GM19324 (cell line): ENCODE measurements around the gene FLT3LG.
"Not testable (repeated sequence)": the region's sequence is repeated elsewhere in the genome, so short reads cannot be mapped to it uniquely, and the experiment has no call there.

Source experiments
- ATAC-seq: cut with Tn5 transposase; IDR thresholded peaks from one replicate; pipeline ENCODE4 v1.9.1; 2021; ENCODE audit warnings: mild to moderate bottlenecking, moderate library complexity; ENCODE audit not compliant: unreplicated experiment, low FRiP score

Gene FLT3LG

GRCh38 chr19:49461130-49461529 lies 12.9 kb upstream of the FLT3LG start:
- ATAC-seq = not testable (repeated sequence)

DNA sequence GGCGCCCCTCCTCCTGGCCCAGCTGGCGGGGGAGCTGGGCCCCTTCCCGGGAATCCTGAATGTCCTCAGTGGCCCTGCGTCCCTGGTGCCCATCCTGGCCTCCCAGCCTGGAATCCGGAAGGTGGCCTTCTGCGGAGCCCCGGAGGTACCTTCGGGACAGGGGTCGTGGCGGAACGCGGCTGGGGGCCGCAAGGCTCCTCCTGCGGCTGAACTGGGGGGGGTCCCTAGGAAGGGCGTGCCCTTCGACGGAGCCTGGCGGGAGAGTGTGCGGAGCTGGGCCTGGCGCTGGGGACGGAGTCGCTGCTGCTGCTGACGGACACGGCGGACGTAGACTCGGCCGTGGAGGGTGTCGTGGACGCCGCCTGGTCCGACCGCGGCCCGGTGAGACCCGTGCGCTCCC lies 12.4 kb upstream of the FLT3LG start:
- no peak for ATAC-seq

- ATAC-seq = no peak
These were observed 11.5 kb upstream of the FLT3LG start for GRCh38 chr19:49462492-49462891.

DNA sequence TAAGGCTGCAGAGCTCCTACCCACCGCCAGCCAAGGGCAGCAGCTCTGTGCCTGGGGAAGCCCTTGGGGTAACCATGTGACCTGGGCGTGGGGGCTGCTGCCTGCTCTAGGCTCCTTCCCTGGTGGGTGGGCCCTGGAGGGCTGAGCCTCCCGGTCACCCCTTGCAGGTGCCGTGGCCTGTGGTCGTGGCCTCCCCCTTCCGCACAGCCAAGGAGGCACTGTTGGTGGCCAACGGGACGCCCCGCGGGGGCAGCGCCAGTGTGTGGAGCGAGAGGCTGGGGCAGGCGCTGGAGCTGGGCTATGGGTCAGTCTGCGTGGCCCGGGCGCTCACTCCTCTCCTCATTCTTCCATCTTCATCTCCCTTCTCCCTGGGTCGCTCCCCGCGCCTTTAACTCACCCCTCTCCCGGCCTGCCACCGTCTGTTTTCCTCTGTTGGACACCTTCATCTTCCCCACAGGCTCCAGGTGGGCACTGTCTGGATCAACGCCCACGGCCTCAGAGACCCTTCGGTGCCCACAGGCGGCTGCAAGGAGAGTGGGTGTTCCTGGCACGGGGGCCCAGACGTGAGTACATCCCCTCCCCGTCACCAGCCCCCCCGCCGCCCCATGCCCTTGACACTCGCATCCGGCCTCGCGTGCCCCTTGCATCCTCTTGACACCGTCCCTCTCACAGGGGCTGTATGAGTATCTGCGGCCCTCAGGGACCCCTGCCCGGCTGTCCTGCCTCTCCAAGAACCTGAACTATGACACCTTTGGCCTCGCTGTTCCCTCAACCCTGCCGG lies 9.9 kb upstream of the FLT3LG start:
- no peak for ATAC-seq

DNA sequence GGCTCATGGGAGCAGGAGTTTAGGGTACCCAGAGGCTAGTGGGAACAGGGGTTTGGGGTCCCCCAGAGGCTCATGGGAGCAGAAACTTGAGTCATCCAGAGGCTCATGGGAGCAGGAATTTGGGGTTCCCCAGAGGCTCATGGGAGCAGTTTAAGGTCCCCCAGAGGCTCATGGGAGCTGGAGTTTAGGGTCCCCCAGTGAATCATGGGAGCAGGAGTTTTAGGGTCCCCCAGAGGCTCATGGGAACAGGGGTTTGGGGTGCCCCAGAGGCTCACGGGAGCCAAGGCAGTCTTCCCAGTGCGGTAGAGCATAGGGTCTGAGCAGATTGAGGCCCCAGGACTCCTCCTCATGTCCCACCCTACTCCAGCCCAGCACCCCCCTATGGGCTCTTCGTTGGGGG lies 8.6 kb upstream of the FLT3LG start:
- no peak for ATAC-seq

GRCh38 chr19:49468199-49468598 lies 5.8 kb upstream of the FLT3LG start:
- no peak for ATAC-seq

GRCh38 chr19:49468746-49469447 lies 5.1 kb upstream of the FLT3LG start:
- ATAC-seq = peak; percentile 44

GRCh38 chr19:49469828-49470614 lies 4.0 kb upstream of the FLT3LG start:
- no peak for ATAC-seq

GRCh38 chr19:49470615-49470978 lies 3.4 kb upstream of the FLT3LG start:
- no peak for ATAC-seq

DNA sequence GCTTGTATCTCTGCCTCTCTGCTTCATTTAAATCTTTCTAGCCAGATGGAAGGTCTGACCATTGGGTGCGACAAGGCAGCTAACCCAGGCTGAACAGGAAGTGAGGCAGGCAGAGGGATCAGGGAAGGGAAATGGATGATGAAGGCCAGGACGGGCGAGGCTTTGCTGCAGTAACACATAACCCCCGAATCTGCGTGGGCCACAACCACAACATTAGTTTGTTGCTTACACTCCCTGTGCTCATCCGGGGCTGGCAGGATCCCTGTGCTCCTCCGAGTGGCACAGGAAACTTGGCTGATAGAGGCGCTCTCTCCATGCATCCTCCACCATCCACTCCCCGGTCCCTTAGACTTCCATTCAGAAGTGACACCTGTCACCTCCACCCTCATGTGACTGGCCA lies 1.1 kb upstream of the FLT3LG start:
- ATAC-seq = no peak

- not testable (repeated sequence) for ATAC-seq
These were observed 531 bp upstream of the FLT3LG start for GRCh38 chr19:49473501-49473867.

- ATAC-seq = no peak
These were observed 518 bp downstream of the FLT3LG start for GRCh38 chr19:49474542-49474924.

DNA sequence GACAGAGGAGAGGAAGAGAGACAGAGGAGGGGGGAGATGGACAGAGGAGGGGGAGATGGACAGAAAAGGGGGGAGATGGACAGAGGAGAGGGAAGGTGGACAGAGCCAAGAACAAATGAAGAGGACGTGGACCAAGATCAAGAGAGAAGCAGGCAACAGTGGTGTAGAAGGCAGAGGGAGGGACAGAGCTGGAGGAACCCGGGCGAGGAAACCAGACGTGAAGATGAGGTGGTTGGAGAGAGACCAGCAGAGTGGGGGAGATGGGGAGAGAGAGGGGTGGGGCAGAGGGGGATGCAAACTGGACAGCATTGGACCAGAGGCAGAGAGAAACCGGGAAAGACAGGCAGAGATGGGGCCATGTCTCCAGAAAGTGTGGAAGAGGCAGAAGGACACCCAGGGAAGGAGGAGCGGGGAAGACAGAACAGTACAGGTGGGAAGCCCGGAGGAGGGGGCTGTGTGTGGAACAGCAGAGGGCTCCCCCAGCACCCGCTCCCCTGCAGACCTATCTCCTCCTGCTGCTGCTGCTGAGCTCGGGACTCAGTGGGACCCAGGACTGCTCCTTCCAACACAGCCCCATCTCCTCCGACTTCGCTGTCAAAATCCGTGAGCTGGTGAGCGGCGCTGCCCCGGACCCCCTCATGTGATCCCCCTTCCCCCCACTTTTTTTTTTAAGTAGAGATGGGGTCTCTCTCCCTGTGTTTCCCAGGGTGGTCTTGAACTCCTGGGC lies 1.3 kb downstream of the FLT3LG start:
- no peak for ATAC-seq

DNA sequence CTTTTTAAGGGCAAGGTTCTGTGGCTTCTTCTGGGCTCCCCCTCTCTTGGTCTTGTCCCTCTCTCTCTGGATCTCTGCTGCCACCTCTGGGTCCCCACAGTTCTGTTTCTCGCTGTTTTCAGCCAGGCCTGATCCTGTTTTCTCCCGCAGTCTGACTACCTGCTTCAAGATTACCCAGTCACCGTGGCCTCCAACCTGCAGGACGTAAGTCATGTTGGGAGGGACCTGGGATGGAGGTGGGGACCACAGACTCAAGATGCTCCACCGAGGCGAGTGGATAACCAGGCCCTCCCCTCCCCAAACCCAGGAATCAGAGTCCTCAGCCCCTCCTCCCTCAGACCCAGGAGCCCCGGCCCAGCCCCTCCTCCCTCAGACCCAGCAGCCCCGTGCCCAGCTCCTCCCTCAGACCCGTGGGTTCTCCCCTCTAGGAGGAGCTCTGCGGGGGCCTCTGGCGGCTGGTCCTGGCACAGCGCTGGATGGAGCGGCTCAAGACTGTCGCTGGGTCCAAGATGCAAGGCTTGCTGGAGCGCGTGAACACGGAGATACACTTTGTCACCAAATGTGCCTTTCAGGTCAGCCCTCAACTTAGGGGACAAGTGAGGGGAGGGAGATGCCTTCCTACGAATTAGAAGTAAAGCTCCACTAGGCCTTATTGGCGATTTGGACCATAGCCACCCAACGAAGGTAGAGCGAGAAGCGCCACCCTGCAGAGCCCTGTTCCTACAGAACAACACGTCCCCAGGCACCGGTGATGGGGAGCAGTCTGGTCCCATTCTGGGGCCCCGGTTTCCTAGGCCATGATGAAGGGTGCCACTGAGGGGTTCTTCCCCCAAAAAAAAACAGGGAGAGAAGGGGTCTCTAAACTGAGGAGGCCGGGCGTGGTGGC lies 2.2 kb downstream of the FLT3LG start:
- no peak for ATAC-seq

GRCh38 chr19:49479975-49480628 lies 6.1 kb downstream of the FLT3LG start:
- ATAC-seq = no peak

DNA sequence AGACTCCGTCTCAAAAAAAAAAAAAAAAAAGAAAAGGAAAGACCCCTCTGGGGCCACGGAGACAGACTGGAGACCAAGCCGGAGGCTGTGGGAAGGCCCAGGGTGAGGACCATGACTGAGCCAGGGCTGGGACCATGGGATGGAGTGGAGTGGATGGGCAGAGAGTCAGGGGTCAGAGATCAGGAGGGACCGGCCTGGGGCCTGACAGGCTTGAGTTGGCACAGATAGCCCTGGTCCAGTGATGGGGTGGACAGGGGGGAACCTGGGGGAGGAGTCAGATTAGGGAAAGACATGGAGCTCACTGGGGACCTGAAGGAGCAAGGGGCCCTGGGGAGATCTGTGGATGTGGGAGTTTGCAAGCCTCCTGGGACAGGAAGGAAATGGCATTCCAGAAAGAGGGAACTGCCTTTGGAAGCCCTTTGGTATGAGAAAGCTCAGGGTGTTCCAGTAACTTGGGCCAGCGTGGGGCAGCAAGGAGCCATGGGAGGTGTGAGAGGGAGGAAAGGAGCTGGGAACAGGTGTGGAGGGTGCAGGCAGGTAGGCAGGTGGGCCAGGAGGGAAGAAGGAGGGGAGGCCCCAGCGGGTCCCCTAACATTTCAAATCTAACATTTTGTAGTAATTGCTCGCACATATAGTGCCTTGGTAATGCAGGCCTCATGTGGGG lies 7.1 kb downstream of the FLT3LG start:
- no peak for ATAC-seq

GRCh38 chr19:49486232-49486631 lies 12.2 kb downstream of the FLT3LG start:
- ATAC-seq = no peak

- no peak for ATAC-seq
These were observed 12.8 kb downstream of the FLT3LG start for GRCh38 chr19:49486710-49487276.
